K562 (cell line): ENCODE results near the gene MANEA. TPM values are rescaled to one million over a fixed set of nuclear protein-coding genes. Genes with fewer than 3 reads are reported as not detected.

Experiments
- ATAC-seq: fragments of 200-7000 bp; cut with Tn5 transposase; 3 replicates; pipeline ENCODE4 v1.9.1; 2020; ENCODE audit warnings: moderate library complexity
- BruUV-seq: library from RNA; stranded (reverse); fragments of 400-500 nt; replicated peaks from 2 replicates; lab custom pipeline; 2021; lab: Mats Ljungman, UMichigan
- CTCF ChIA-PET: fragments of 300-600 bp; formaldehyde crosslinking; extraction: SDS; loops from one replicate; lab custom pipeline; 2021; ENCODE audit warnings: low intra/inter-chr PET ratio; lab: Yijun Ruan, JAX
- POLR2A ChIA-PET: fragments of 300-600, 350-650 bp; sonication (Branson Sonifier 250); formaldehyde crosslinking; extraction: SDS; loops from one replicate; lab custom pipeline; 2021; ENCODE audit warnings: antibody characterized with exemption, inconsistent platforms; lab: Yijun Ruan, JAX
- DNase-seq, 4 experiments: peaks; one replicate each; pipeline versions ENCODE4 v3.0.0 to v3.0.0-alpha.2; 2011 to 2018; ENCODE audit warnings: low spot score in 3 of 4, mixed read lengths in 3 of 4; ENCODE audit errors: extremely low read depth in 1 of 4
- FAIRE-seq: peaks from 2 replicates; lab custom pipeline; 2011; peaks lifted over from hg19 to GRCh38; lab: Jason Lieb, UNC
- H2AFZ ChIP-seq: 2 replicates; pipeline ENCODE4 v1.6.0; 2011; ENCODE audit warnings: low read depth, low read length, control low read depth, inconsistent platforms
- H3K27ac ChIP-seq: fragments of 200-600 bp; 3 replicates; pipeline ENCODE4 v1.8.0; 2011; ENCODE audit warnings: low read depth, mild to moderate bottlenecking, control low read depth, inconsistent platforms, low read length, moderate library complexity, mixed read lengths; ENCODE audit errors: extremely low read depth
- H3K27me3 ChIP-seq, 2 experiments: fragments of 300-600 bp in 1 of 2; 2 replicates in 1 of 2; 3 replicates in 1 of 2; pipeline versions ENCODE4 v1.6.0 to v1.8.0; 2011; ENCODE audit warnings: inconsistent platforms in 2 of 2, low read length in 2 of 2, mild to moderate bottlenecking in 1 of 2, mixed read lengths in 1 of 2, moderate library complexity in 1 of 2; ENCODE audit not compliant: control insufficient read depth in 2 of 2, insufficient read depth in 2 of 2
- H3K36me3 ChIP-seq: fragments of 300-600 bp; 3 replicates; pipeline ENCODE4 v1.8.0; 2011; ENCODE audit warnings: mild to moderate bottlenecking, low read length, inconsistent platforms; ENCODE audit not compliant: control insufficient read depth, insufficient read depth
- H3K4me1 ChIP-seq, 2 experiments: fragments of 200-600 bp in 1 of 2; replicated peaks in 1 of 2; 2 replicates in 1 of 2; 3 replicates in 1 of 2; pipeline versions ENCODE4 v1.5.1 to v1.8.0; 2011; ENCODE audit warnings: inconsistent platforms in 2 of 2, low read length in 2 of 2, mild to moderate bottlenecking in 1 of 2, mixed read lengths in 1 of 2, moderate library complexity in 1 of 2; ENCODE audit not compliant: control insufficient read depth in 2 of 2, insufficient read depth in 2 of 2
- H3K4me2 ChIP-seq: 2 replicates; pipeline ENCODE4 v1.6.1; 2011; ENCODE audit warnings: low read length, control low read depth, inconsistent platforms, mixed read lengths; ENCODE audit not compliant: insufficient read depth
- H3K4me3 ChIP-seq: fragments of 200-600 bp; sonication (generic), shearing (Covaris generic); 2 replicates; pipeline ENCODE4 v1.5.1; 2016; ENCODE audit warnings: control low read depth, inconsistent platforms
- H3K79me2 ChIP-seq: fragments of 200-600 bp; 3 replicates; pipeline ENCODE4 v1.8.0; 2011; ENCODE audit warnings: low read length, inconsistent platforms; ENCODE audit not compliant: control insufficient read depth, insufficient read depth
- H3K9ac ChIP-seq, 2 experiments: 2 replicates each; pipeline versions ENCODE4 v1.6.0 to v1.6.1; 2011; ENCODE audit warnings: low read depth in 2 of 2, low read length in 2 of 2, control low read depth in 1 of 2, inconsistent platforms in 1 of 2, mild to moderate bottlenecking in 1 of 2, mixed read lengths in 1 of 2; ENCODE audit not compliant: insufficient read depth in 1 of 2
- H3K9me1 ChIP-seq: one replicate; pipeline ENCODE4 v1.6.0; 2011; ENCODE audit warnings: inconsistent platforms, mild to moderate bottlenecking, low read length, moderate library complexity; ENCODE audit not compliant: control insufficient read depth, insufficient read depth
- H3K9me3 ChIP-seq: replicated peaks from 2 replicates; pipeline ENCODE4 v1.5.1; 2011; ENCODE audit warnings: low read depth, low read length, inconsistent platforms; ENCODE audit not compliant: control insufficient read depth, insufficient read depth
- H4K20me1 ChIP-seq: replicated peaks from 2 replicates; pipeline ENCODE4 v1.6.1; 2011; ENCODE audit warnings: low read length, inconsistent platforms, mixed read lengths; ENCODE audit not compliant: control insufficient read depth, insufficient read depth
- ATF7 ChIP-seq: fragments of 450-650 bp; IDR thresholded peaks from 2 replicates; pipeline ENCODE4 v1.7.1; 2014; ENCODE audit warnings: mild to moderate bottlenecking, moderate library complexity
- CHD1 ChIP-seq: fragments of 200-600 bp; sonication (generic); IDR thresholded peaks from one replicate; pipeline ENCODE4 v1.6.1; 2012; ENCODE audit warnings: mild to moderate bottlenecking, moderate library complexity, low read length, inconsistent platforms
- FOXK1 ChIP-seq: sonication (generic); formaldehyde crosslinking; IDR thresholded peaks from 2 replicates; pipeline ENCODE4 v1.8.0; 2022; ENCODE audit warnings: missing genetic modification reagents, mild to moderate bottlenecking, borderline replicate concordance
- PHTF2 ChIP-seq: fragments of 250-450 bp; sonication (Bioruptor Pico); IDR thresholded peaks from 2 replicates; pipeline ENCODE4 v1.5.0; 2021; ENCODE audit warnings: mild to moderate bottlenecking
- SMARCA5 ChIP-seq: fragments of 450-650 bp; IDR thresholded peaks from 2 replicates; pipeline ENCODE4 v1.6.1; 2016
- TFAM ChIP-seq: fragments of 250-450 bp; sonication (Bioruptor Pico); conservative IDR thresholded peaks from 2 replicates; pipeline ENCODE4 v1.5.0; 2021; ENCODE audit warnings: mild to moderate bottlenecking, moderate library complexity
- ZSCAN32 ChIP-seq: fragments of 450-650 bp; formaldehyde crosslinking; IDR thresholded peaks from 2 replicates; pipeline ENCODE4 v1.4.0; 2020; ENCODE audit warnings: mild to moderate bottlenecking, moderate library complexity
- WGBS: fragments of 100-300 bp; shearing (Covaris generic); methylation state at CpG from one replicate; pipeline ENCODE4 v1.1.6; 2016; ENCODE audit warnings: low coverage, mixed read lengths; ENCODE audit not compliant: insufficient coverage; ENCODE audit errors: missing lambda C conversion rate; 5-methylcytosine and 5-hydroxymethylcytosine counted together
- in situ Hi-C: fragments of 300-500 bp; cut with MboI; formaldehyde crosslinking; loops from 4 replicates; pipeline ENCODE4 v1.15.0; 2018; ENCODE audit warnings: inconsistent platforms, mixed read lengths
- intact Hi-C: fragments of 100-400 bp; cut with micrococcal nuclease; formaldehyde crosslinking; loops from 2 replicates; pipeline ENCODE4 v1.14.2; 2022
- polyA plus RNA-seq, 8 experiments: library from polyadenylated mRNA; depleted of rRNA in 4 of 8; stranded (reverse) in 5 of 8; unstranded in 3 of 8; fragments of >200 nt; fragmentation: Nextera tagmentation in 2 of 8; fragmentation: Illumina TruSeq in 1 of 8; extraction: Ambion mirVana in 2 of 8; extraction: Trizol in 1 of 8; gene quantifications; 2 replicates each; pipeline versions ENCODE4 v1.2.1 to v1.2.3, GENCODE V29; 2011 to 2014; ENCODE audit warnings: inconsistent platforms in 1 of 8, missing spikeins in 1 of 8
- total RNA-seq, 7 experiments: library from RNA; depleted of rRNA in 6 of 7; stranded (reverse); fragments of >200 nt in 6 of 7; fragmentation: Illumina TruSeq in 2 of 7; extraction: Trizol in 2 of 7; gene quantifications; 2 replicates each; pipeline versions ENCODE4 v1.2.1 to v1.2.3, GENCODE V29; 2011 to 2021; ENCODE audit warnings: low replicate concordance in 1 of 7
- TF ChIP-seq, protein P1 (sequence below), 2 experiments: fragments of 150-350 bp in 1 of 2; IDR thresholded peaks; 2 replicates each; pipeline ENCODE4 v1.6.1; 2012 to 2016; ENCODE audit warnings: low read depth in 2 of 2, low read length in 2 of 2, mild to moderate bottlenecking in 1 of 2, moderate library complexity in 1 of 2
- TF ChIP-seq, protein P2 (sequence below): fragments of 450-650 bp; formaldehyde crosslinking; IDR thresholded peaks from 2 replicates; pipeline ENCODE4 v1.4.0; 2020; ENCODE audit warnings: mild to moderate bottlenecking

The MANEA gene
- total and polyA plus RNA-seq, 9 of the 15 experiments (the other 6 are each of a cell fraction or from before 2014, with no cell fraction given): 4.8 to 16.1 (median 11.4) TPM

DNA sequence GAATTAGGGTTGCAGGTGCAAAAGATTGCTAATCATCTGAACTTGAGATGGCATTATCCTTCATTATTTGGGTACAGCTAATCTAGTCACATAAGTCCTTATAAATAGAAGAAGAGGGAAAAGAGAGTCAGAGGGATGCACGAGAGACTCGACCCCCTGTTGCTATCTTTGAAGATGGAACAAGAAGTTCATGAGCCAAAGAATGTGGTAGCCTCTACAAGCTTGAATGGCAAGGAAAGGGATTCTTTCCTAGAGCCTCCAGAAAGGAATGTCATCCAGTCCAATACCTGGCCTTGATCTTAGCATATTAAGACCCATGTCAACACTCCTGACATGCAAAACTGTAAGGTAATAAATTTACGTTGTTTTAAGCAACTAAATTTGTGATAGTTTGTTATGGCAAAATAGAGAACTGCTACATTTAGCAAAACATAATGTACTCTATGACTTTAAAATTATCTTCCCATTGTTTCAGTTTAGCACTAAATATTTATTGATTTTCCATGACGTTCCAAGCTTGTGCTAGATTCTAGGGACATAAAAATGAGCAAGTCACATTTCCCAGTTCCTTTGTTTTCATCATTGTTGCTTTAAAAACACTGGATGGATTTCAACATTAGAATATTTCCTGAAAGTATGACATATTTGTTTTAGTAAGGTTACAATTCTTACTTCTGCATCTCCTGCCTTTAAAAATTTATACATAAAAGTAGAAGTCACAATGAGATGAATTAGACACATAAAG lies 12.7 kb downstream of the MANEA start:
- H3K4me1 ChIP-seq: no peaks in the 10 kb centered on the region
- H3K9me3 ChIP-seq: peaks cover 2% of the 10 kb centered on the region; the same call in 1 of the 2 replicates
- no peak overlapping the region for H3K4me3 ChIP-seq
- no peak for TF ChIP-seq TFAM (CRISPR knock-in tag)
- TF ChIP-seq ZSCAN32: no peak
- no peak for TF ChIP-seq PHTF2 (CRISPR knock-in tag)
- ChIA-PET CTCF (no interaction called here), POLR2A (no interaction called here)
- intact Hi-C loops (no loop called here), in situ Hi-C loops (no loop called here)
- no TSS peak for BruUV-seq
- H3K36me3 ChIP-seq: peaks cover 15% of the 10 kb centered on the region; the same call in 2 of the 3 replicates
- peaks cover 30% of the 10 kb centered on the region for H3K79me2 ChIP-seq
- H3K9me1 ChIP-seq: no peaks in the 10 kb centered on the region
- H3K27ac ChIP-seq: no peak overlapping the region
- H3K9ac ChIP-seq: no peak overlapping the region
- no peaks in the 10 kb centered on the region for H3K27me3 ChIP-seq
- DNase-seq (no peak), FAIRE-seq (no peak), ATAC-seq (no peak)
- no peak overlapping the region for H2AFZ ChIP-seq
- H4K20me1 ChIP-seq: no peaks in the 10 kb centered on the region
- 74% methylated on average over 4 of the region's 4 CpGs for WGBS
- no peak overlapping the region for H3K4me2 ChIP-seq

DNA sequence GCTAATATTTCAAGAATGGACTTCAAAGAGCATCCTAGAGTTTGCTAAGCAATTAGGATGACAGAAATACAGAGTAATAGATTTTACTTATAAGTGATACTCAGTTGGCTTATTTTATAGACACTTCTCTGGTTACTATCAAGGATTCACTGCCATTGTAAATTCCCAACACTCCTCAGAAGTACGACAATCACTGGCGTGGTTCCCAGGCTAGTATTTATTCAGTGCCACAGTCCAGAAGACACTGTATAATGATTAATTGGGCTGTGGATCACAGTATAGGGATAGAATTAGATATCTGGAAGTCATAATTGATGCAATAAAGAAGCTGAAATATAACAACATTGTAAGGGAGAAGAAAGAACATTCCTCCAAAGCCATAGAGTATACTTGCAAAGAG lies 15.7 kb downstream of the MANEA start:
- DNase-seq (no peak), ATAC-seq (no peak), FAIRE-seq (no peak)
- Histone ChIP-seq H3K27me3 (no peaks in the 10 kb centered on the region), H3K79me2 (peaks cover 17% of the 10 kb centered on the region; the same call in 2 of the 3 replicates), H2AFZ (no peak overlapping the region), H3K4me2 (no peak overlapping the region), H3K9ac (no peak overlapping the region), H3K9me1 (no peaks in the 10 kb centered on the region), H3K4me3 (no peak overlapping the region), H3K27ac (no peak overlapping the region), H4K20me1 (no peaks in the 10 kb centered on the region), H3K4me1 (no peaks in the 10 kb centered on the region), H3K9me3 (peaks cover 2% of the 10 kb centered on the region; the same call in 1 of the 2 replicates), H3K36me3 (peaks cover 1% of the 10 kb centered on the region; the same call in 1 of the 3 replicates)
- 47% methylated on average over 2 of the region's 2 CpGs for WGBS
- TF ChIP-seq CHD1: no peak
- TF ChIP-seq, protein P1, sequence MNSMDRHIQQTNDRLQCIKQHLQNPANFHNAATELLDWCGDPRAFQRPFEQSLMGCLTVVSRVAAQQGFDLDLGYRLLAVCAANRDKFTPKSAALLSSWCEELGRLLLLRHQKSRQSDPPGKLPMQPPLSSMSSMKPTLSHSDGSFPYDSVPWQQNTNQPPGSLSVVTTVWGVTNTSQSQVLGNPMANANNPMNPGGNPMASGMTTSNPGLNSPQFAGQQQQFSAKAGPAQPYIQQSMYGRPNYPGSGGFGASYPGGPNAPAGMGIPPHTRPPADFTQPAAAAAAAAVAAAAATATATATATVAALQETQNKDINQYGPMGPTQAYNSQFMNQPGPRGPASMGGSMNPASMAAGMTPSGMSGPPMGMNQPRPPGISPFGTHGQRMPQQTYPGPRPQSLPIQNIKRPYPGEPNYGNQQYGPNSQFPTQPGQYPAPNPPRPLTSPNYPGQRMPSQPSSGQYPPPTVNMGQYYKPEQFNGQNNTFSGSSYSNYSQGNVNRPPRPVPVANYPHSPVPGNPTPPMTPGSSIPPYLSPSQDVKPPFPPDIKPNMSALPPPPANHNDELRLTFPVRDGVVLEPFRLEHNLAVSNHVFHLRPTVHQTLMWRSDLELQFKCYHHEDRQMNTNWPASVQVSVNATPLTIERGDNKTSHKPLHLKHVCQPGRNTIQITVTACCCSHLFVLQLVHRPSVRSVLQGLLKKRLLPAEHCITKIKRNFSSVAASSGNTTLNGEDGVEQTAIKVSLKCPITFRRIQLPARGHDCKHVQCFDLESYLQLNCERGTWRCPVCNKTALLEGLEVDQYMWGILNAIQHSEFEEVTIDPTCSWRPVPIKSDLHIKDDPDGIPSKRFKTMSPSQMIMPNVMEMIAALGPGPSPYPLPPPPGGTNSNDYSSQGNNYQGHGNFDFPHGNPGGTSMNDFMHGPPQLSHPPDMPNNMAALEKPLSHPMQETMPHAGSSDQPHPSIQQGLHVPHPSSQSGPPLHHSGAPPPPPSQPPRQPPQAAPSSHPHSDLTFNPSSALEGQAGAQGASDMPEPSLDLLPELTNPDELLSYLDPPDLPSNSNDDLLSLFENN (IDR thresholded peaks at IDR 0.05; ENCODE audit: low read depth in 2 of 2, low read length in 2 of 2): no peak
- TF ChIP-seq, protein P2, sequence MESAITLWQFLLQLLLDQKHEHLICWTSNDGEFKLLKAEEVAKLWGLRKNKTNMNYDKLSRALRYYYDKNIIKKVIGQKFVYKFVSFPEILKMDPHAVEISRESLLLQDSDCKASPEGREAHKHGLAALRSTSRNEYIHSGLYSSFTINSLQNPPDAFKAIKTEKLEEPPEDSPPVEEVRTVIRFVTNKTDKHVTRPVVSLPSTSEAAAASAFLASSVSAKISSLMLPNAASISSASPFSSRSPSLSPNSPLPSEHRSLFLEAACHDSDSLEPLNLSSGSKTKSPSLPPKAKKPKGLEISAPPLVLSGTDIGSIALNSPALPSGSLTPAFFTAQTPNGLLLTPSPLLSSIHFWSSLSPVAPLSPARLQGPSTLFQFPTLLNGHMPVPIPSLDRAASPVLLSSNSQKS (CRISPR knock-in tag): no peak
- TF ChIP-seq ATF7: no peak
- TF ChIP-seq FOXK1 (CRISPR knock-in tag): no peak
- no peak for TF ChIP-seq SMARCA5
- intact Hi-C loops (no loop called here), in situ Hi-C loops (no loop called here)
- no TSS peak for BruUV-seq
- ChIA-PET POLR2A (no interaction called here), CTCF (no interaction called here)
